ENCODE data around the gene LDB3.

The LDB3 gene

DNA sequence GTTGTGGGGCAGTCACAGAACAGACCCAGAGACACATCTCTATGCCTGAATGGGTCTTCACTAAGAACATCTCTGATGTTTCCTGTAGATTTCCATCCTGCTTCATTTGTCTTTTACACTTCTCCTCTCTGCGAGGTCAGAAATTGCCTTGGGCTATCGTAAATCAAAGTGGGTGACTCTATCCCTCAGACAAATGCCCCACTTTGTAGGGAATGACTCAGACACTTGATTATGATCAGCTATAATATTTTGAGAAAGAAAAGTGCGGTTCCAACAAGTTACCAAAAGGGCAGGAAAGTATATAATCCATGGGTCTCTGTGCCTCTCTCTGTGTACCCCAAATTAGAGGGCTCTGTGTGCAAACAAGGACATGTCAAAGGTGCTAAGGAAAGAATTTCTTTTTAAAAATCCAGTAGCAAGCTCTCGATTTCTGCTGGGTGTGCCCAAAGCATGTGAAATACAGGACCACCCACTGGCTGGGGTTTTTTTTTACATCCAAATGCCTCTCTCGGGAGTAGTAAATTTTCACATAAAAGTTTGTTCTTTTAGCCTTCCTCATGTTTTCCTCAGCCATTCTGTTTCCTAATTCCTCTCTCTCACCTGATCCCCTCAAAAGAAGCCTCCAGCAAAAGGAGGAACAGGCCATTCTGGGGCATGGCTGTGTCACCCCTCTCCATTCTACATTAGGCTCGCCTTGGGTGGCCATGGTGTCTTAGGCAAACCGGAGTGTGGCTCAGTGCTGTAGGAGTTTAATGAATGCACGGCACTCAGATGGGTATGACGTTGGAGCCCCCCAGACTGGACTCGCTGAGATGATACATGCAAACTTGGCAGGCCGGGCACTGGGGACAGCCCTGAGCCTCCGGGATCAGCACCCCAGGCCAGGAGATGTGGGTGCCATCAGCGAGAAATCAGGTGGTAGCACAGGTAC is 20.3 kb upstream of the LDB3 start:
- TF ChIP-seq, protein P1, sequence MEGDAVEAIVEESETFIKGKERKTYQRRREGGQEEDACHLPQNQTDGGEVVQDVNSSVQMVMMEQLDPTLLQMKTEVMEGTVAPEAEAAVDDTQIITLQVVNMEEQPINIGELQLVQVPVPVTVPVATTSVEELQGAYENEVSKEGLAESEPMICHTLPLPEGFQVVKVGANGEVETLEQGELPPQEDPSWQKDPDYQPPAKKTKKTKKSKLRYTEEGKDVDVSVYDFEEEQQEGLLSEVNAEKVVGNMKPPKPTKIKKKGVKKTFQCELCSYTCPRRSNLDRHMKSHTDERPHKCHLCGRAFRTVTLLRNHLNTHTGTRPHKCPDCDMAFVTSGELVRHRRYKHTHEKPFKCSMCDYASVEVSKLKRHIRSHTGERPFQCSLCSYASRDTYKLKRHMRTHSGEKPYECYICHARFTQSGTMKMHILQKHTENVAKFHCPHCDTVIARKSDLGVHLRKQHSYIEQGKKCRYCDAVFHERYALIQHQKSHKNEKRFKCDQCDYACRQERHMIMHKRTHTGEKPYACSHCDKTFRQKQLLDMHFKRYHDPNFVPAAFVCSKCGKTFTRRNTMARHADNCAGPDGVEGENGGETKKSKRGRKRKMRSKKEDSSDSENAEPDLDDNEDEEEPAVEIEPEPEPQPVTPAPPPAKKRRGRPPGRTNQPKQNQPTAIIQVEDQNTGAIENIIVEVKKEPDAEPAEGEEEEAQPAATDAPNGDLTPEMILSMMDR (IDR thresholded peaks at IDR 0.05) = no peak
- H3K27me3 ChIP-seq = no peaks in the 10 kb centered on the region
- intact Hi-C loops (cut with DNase I; ENCODE audit: low total_unique reads) = no loop called here
- peak; percentile 18 to 61 for DNase-seq
- H3K27ac ChIP-seq = peak overlapping the region; percentile 44 to 56
- H3K4me1 ChIP-seq = peaks cover 0 to 61% (median 27%) of the 10 kb centered on the region in 4 donors
- H3K9me3 ChIP-seq = no peaks in the 10 kb centered on the region
- H3K4me3 ChIP-seq = no peak overlapping the region
- no peaks in the 10 kb centered on the region for H3K36me3 ChIP-seq

DNA sequence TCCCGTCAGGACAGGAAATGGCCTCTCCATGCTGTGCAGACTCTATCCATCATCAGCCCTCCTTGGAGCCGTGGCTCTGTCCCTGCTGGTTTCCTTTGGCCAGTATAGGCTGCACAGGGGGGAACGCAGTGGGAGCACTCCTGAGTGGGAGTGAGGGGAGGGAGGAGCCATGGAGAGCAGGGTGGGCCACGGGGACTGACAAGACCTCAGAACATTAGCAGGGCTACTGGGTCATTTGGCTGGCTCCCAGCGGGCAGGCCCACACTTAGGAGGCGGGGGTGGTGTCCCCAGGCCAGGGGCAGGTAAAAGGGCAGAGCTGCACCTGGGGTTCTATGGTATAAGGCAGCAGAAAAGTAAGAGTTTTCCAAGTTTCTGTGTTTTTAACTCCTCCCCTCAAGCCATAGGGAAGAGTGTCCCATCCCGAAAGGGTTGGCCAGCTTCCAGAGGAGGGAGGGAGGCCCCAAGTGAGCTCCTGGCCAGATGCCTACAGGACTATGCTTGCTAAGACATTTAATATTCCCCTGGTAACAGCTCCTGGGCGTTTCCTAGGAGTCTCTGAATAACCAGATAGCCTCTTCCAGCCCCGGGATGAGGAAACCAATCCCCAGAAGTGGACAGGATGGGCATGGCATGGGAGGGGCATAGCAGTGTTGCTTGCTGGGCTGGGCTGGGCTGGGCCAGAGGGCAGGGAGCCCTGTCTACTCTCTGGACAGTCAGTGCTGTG is 19.4 kb upstream of the LDB3 start:
- DNase-seq = peak; percentile 53 to 83
- Histone ChIP-seq H3K4me1 (peaks cover 0 to 52% (median 27%) of the 10 kb centered on the region in 4 donors), H3K9me3 (no peaks in the 10 kb centered on the region), H3K27ac (peak overlapping the region; percentile 44 to 56), H3K4me3 (no peak overlapping the region), H3K27me3 (no peaks in the 10 kb centered on the region), H3K36me3 (no peaks in the 10 kb centered on the region)
- intact Hi-C loops (cut with DNase I; ENCODE audit: low total_unique reads) = no loop called here
- TF ChIP-seq, protein P1 (IDR thresholded peaks at IDR 0.05) = no peak

DNA sequence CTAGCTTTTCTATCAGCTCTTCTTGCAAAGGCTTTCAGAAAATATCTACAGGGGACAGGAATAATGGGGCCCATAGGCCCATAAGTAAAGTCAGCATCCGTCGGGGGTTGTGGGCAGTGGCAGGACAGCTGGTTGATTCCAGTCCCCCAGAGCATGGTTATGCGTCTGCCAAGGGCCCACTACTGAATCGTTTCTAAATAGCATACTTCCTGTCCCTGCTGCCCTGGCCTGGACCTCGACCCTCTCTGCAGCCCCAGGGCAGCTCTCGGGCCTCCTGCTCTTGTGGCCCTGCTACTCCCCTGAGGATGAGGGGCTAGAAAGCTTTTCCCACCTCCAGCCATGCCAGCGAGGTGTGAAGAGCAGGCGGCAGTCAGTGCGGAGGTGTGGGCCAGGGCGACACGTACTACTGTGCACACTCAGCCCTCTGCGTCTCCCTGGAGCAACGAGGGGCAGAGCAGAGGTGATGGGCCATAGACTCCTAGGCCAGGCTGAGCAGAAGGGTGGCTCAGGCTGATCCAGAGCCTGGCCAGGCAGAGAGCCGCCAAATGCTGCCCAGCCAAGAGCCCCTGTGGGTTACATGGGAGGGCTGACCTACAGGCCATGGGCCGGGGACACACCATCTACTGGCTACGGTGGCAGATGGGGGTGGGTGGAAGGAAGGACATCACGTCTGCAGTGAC is 18.7 kb upstream of the LDB3 start:
- Histone ChIP-seq H3K27me3 (no peaks in the 10 kb centered on the region), H3K4me1 (peaks cover 0 to 45% (median 27%) of the 10 kb centered on the region in 4 donors), H3K36me3 (no peaks in the 10 kb centered on the region), H3K9me3 (no peaks in the 10 kb centered on the region), H3K27ac (peak overlapping the region; percentile 40 to 44), H3K4me3 (no peak overlapping the region)
- peak in 1 of 2 donors; percentile 62 for DNase-seq
- TF ChIP-seq, protein P1 (IDR thresholded peaks at IDR 0.05) = no peak
- intact Hi-C loops (cut with DNase I; ENCODE audit: low total_unique reads) = no loop called here

DNA sequence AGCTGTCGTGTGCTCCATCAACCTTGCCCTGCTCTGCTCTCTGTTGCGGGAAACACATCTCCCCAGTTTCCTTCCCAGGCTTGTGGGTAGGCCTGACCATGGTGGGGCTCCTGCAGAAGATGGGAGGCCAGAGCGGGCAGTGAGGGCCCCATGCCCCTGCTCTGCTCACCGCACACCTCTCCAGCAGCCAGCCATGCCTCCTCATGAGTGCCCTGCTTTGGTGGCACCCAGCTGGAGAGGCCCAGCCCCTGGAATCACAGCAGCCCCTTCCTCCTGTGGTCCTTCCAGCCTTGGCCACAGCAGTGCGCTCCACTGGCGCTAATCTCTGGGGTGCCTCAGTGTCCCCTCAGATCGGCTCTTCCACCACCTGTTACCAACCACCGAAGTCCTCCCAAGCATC is 18.2 kb upstream of the LDB3 start:
- no peak overlapping the region for H3K4me3 ChIP-seq
- H3K27me3 ChIP-seq = no peaks in the 10 kb centered on the region
- intact Hi-C loops (cut with DNase I; ENCODE audit: low total_unique reads) = no loop called here
- TF ChIP-seq, protein P1 (IDR thresholded peaks at IDR 0.05) = no peak
- peak overlapping the region; percentile 40 to 44 for H3K27ac ChIP-seq
- no peaks in the 10 kb centered on the region for H3K9me3 ChIP-seq
- peaks cover 0 to 44% (median 27%) of the 10 kb centered on the region in 4 donors for H3K4me1 ChIP-seq
- no peaks in the 10 kb centered on the region for H3K36me3 ChIP-seq
- DNase-seq = peak; percentile 13 to 41

DNA sequence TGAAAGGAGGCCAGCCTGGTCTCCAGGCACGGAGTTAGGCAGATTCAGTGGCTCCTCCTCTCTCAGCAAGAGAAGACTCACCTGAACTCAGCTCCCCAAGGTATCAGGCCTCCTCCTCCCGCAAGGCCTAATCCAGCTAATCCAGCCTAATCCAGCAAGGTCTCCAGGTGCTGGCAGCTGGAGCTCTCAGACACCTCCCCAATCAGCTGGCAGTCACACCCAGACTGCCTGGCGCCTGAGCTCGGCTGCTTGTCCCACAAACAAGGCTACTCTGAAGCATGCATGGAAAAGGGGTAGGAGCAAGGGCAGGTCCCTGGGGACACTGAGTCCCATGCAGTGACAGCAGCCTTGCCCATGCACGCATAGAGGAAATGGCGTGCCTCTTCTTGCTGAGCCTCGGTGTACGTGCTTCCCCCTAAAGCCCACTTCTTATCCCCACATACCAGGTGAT is 17.3 kb upstream of the LDB3 start:
- no peaks in the 10 kb centered on the region for H3K9me3 ChIP-seq
- peak overlapping the region in 1 of 2 donors; percentile 44 for H3K27ac ChIP-seq
- H3K4me3 ChIP-seq = no peak overlapping the region
- intact Hi-C loops (cut with DNase I; ENCODE audit: low total_unique reads) = no loop called here
- TF ChIP-seq, protein P1 (IDR thresholded peaks at IDR 0.05) = no peak
- DNase-seq = peak; percentile 18 to 71
- no peaks in the 10 kb centered on the region for H3K27me3 ChIP-seq
- no peaks in the 10 kb centered on the region for H3K36me3 ChIP-seq
- H3K4me1 ChIP-seq = peaks cover 0 to 44% (median 27%) of the 10 kb centered on the region in 4 donors
